Stimulated activated CD8-positive, alpha-beta memory T cell treated with anti-CD3 and anti-CD28 coated beads, Interleukin-15, amount 100 ng/mL, for 1 hour (primary cell): Measurements from ENCODE around the gene SLIT1.
"Not testable (repeated sequence)": the region's sequence is repeated elsewhere in the genome, so short reads cannot be mapped to it uniquely, and the experiment has no call there.

ENCODE experiments used
- DNase-seq: peaks from one replicate; pipeline ENCODE4 v3.0.0-alpha.2; 2020; ENCODE audit warnings: low read depth

The SLIT1 gene

GRCh38 chr10:97107551-97107950, 78.2 kb downstream of the SLIT1 start:
- no peak for DNase-seq

- DNase-seq: no peak
Observed at GRCh38 chr10:97106207-97106606, 79.6 kb downstream of the SLIT1 start.

GRCh38 chr10:97105303-97105702, 80.5 kb downstream of the SLIT1 start:
- DNase-seq: no peak

DNA sequence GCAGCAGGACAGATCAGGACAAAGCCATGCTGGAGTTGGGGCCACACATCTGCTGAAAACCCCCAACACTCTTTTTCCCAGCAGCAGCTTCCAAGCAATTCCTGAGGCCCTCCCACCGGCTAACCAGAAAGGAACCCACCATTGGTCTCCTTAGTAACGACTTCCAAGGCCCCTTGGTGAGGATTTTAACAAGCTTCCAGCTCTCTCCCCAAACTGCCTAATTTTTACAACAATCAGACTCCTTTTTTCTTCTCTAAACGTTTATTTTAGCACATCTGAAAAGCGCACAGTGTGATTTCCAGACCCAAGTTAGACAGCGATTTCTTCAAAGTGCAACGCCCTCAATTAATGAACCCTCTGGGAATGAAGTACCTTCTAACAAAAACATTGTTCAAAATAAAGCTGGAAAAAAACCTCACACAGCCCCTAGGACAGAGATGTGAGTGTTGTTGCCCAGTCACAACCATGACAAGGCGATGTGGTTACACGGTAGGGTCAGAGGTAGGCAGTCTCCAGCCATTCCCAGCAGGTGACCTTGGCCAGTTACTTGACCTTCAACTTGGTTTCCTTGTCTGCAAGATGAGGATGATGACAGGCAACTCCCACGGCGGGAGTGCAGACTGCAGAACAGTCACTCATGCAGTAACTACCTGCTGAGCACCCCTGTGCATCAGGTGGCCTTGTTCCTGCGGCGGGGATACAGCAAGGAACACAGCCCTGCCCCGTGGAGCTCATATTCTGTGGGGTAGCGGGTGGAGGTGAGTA, 82.3 kb downstream of the SLIT1 start:
- no peak for DNase-seq

DNA sequence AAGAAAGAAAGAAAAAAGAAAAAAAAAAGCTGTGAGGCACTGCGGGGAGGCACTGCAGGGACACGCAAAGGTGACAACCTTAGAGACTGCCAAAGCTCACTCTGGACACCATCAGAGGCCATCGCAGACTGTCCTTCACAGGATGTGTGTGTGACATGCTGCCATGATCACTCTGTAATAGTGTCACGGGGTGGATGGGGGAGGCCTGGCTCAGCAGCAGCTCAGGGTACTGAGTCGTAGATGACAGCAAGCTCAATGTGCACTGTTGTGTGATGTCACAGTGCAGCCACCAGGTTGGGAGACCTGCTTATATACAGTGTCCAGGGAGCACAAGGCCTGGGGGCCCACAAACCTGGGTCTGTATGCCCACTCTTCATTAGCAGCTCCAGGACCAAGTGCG, 83.3 kb downstream of the SLIT1 start:
- DNase-seq: no peak

- DNase-seq: no peak
Observed at GRCh38 chr10:97101166-97101940, 84.4 kb downstream of the SLIT1 start.

DNA sequence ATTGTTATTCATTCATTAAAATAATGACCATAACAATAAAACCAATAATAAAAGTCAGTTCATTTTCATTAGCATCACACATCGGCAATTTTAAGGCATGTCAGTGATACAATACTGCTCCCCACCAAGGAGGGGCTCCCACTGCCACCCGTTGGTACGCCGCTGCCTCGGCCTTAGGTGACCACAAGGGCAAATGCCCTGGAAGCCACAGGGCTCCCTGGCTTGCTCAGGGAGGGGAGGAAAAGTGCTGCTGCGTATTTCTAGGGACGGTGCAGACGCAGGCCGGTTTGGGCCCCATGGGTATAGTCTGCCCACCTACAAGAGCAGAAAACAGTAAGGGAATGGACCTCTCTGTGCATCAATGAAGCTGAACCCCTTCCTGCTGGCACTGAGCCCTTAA, 85.1 kb downstream of the SLIT1 start:
- DNase-seq: no peak

DNA sequence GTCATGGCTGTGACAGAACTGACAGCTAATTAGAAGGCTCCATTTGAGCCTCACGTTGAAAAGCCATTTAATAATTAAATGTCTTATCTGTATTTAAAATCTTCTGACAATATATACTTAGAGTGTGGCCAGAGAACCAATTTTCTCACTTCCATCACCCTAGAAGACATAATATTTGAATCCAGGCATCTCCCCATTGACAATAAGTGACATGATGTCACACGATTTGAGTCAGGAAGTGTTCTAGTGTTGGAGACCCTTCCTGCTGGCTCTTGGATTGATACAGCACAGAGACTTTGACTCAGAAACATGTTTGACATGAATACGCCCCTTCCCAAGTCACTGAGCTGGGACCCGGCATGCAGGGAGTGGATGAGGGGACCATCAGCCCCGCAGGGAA, 85.9 kb downstream of the SLIT1 start:
- DNase-seq: no peak

GRCh38 chr10:97099089-97099488, 86.7 kb downstream of the SLIT1 start:
- DNase-seq: no peak

DNA sequence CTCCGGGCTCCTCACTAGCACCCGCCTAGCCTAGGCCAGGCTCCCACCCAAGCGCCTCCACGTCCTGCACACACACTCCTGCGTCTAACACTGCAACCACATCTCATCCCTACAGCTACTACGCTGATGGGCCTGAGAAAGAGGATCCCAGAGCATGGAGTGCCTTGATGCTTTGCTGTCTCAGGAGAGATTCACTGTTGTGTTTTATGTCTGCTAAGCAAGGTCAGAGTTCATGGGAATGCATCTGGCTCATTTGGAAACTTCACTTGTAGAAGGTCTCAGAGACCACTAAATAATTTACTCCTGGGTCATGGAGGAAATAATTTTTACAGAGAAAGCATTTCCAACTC, 88.7 kb downstream of the SLIT1 start:
- no peak for DNase-seq

- DNase-seq: no peak
Observed at GRCh38 chr10:97096261-97097083, 89.3 kb downstream of the SLIT1 start.

DNA sequence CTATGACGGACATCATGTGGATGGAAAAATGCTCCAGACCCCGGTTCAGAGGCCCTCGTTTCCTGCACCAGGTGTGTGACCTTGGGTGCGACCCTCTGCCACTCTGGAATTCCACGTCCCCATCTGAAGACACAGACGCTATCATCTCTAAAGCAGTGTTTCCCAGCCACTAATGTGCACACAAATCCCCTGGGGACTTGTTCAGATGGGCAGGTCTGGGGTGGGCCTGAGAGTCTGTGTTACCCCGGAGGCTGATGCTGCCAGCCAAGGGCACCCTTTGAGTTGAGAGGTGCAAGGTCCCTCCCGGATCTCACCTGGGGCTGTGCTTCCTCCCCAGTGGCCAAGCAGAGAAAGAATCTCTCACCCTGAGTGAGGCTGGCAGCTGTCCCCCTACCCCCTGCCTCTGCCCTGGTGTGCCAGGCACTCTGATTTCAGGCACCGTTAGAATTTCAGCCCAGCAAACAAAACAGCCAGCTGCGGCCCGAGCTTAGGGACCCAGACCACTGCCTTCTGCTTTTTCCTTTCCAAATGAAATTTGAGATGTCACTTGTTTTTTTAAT, 90.0 kb downstream of the SLIT1 start:
- no peak for DNase-seq

DNA sequence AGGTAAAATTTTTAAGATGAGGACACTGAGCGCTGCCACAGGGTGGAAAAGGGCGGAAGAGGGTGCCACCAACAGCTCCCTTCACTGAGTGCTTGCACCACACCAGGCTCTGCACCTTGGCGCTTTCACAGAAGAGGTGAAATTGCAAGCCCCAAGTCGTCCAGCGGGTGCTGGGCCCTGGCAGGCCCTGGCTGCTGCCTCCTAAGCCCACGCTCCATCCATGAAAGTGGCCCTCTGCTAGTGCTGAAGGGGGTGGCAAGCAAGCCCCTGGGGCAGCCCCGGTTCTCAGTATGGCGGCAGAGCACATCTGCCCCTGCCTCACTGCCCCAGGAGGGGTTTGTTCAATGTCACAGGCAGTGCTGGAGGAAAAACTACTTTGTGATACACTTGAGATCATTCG, 95.1 kb downstream of the SLIT1 start:
- no peak for DNase-seq

- DNase-seq: no peak
Observed at GRCh38 chr10:97090035-97090434, 95.7 kb downstream of the SLIT1 start.

DNA sequence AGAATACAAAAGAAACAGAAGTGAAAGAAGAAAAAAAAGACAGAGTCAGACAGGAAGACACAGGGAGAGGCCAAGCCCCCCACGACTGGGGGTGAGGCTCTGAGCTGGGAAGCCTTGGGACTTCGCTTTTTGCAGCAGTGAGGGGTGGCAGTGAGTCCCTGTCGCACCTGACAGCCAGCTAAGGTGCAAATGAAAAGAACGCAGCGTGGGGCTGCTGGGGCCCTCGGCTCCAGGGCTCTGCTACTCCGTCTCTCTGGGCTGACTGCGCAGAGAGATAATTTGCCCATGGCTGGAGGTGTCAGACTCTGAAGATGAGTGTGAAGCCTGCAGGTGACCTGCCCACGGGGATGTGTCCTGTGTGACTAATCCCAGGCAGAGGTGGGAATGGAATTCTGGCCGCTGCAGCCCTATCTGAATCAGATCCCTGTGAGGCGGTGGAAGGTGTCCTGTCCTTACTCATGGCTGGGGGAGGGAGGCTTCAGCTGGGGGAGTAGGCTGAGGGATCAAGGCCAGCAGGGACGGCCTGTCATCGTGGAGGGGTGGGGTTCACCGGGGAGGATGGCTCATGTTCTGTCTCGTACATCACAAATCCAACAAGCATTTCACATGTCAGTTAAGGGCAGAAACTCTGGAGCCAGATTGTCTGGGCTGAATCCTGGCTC, 96.4 kb downstream of the SLIT1 start:
- DNase-seq: no peak

DNA sequence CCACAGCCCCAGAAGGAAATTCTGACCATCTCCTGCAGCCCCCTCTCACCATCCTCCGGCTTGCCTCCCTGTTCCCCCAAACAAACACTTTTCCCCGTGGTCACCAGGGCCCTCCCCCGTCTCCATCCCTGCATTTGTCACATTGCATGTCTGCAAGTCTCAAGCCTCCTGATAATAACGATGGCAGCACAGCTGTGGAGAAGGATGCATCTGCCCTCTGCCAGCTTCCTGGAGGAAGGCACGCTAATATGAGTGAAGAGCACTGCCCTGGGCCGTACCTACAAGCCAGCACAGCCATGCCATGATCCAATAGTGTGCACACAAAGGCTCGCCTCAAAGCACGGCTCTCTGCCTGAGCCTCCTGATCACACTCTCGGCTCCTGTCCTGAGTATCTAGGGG, 98.5 kb downstream of the SLIT1 start:
- DNase-seq: no peak

DNA sequence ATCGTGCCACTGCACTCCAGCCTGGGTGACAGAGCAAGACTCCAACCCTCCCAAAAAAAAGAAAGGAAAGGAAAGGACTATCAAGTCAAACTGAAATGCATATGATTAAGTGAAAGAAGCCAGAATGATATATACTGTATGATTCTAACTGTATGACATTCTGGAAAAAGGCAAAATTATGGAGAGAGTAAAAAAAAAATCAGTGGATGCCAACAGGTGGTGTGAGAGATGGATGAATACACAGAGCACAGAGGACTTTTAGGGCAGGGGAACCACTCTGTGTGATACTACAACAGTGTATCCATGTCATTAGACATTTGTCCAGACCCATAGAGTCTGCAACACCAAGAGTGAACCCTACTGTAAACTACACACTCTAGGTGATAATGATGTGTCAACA, 99.2 kb downstream of the SLIT1 start:
- no peak for DNase-seq

GRCh38 chr10:97083228-97083829, 102.4 kb downstream of the SLIT1 start:
- DNase-seq: no peak

- not testable (repeated sequence) for DNase-seq
Observed at GRCh38 chr10:97082575-97082974, 103.2 kb downstream of the SLIT1 start.

DNA sequence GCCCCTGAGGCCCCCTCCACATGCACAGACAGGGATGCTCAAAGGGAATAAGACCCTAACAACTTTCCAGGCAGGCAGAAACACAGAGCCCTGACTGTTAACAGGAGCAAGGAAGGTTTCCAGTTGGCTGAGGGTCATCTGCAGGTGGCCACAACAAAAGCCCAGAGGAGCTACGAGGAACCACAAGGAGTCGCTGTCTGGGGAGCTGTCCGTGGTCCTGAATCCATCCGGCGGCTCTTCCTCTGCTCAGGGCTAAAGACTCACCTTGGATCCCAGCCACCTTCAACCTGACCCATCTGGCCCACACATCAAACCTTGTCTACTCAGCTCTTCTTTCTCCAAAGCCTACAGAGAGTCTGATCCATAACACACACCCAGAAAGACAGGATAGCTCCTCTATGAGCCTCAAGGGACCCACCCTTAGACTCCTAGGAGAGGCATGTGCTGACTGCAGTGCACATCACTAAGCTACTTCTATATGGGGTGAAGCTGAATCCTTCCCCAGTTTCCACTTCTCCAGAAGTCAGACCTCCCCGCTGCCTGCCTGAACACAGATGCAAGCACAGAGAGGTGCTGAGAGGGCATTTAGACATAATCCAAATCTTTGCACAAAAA, 104.0 kb downstream of the SLIT1 start:
- peak; percentile 21 for DNase-seq
